H9 (cell line): ENCODE results near the gene EGFR. TPM values are rescaled to one million over a fixed set of nuclear protein-coding genes. Genes with fewer than 3 reads are reported as not detected.
A peak's percentile ranks its signal among the peaks of the same experiment; 100 is the strongest.

Experiments
- DNase-seq: peaks from one replicate; pipeline ENCODE4 v3.0.0-alpha.2; 2017
- H2AFZ ChIP-seq: one replicate; pipeline ENCODE4 v1.6.1; 2013; ENCODE audit warnings: mild to moderate bottlenecking, low read length, control low read depth, moderate library complexity
- H2AK5ac ChIP-seq: 2 replicates; pipeline ENCODE4 v1.6.1; 2013; ENCODE audit warnings: low read length, control low read depth, mixed read lengths; ENCODE audit not compliant: insufficient read length
- H2BK120ac ChIP-seq: one replicate; pipeline ENCODE4 v1.6.1; 2013; ENCODE audit warnings: low read depth, mild to moderate bottlenecking, low read length, control low read depth, inconsistent platforms; ENCODE audit not compliant: poor library complexity, severe bottlenecking
- H2BK12ac ChIP-seq: 2 replicates; pipeline ENCODE4 v1.6.1; 2013; ENCODE audit warnings: low read length, control low read depth, mixed read lengths, low read depth; ENCODE audit not compliant: insufficient read length
- H2BK15ac ChIP-seq: 2 replicates; pipeline ENCODE4 v1.6.1; 2013; ENCODE audit warnings: low read depth, low read length, control low read depth
- H2BK20ac ChIP-seq: one replicate; pipeline ENCODE4 v1.6.1; 2013; ENCODE audit warnings: low read depth, mild to moderate bottlenecking, low read length, control low read depth, inconsistent platforms; ENCODE audit not compliant: poor library complexity, severe bottlenecking
- H2BK5ac ChIP-seq: 2 replicates; pipeline ENCODE4 v1.6.1; 2013; ENCODE audit warnings: low read length, control low read depth, mixed read lengths; ENCODE audit not compliant: insufficient read length
- H3K14ac ChIP-seq: 2 replicates; pipeline ENCODE4 v1.6.1; 2013; ENCODE audit warnings: low read length, control low read depth; ENCODE audit not compliant: insufficient read depth
- H3K18ac ChIP-seq: 2 replicates; pipeline ENCODE4 v1.6.1; 2013; ENCODE audit warnings: low read depth, mild to moderate bottlenecking, mixed read lengths, low read length, control low read depth; ENCODE audit not compliant: insufficient read length
- H3K23ac ChIP-seq: 2 replicates; pipeline ENCODE4 v1.6.1; 2013; ENCODE audit warnings: low read length, control low read depth, mixed read lengths, low read depth; ENCODE audit not compliant: insufficient read length
- H3K23me2 ChIP-seq: 2 replicates; pipeline ENCODE4 v1.6.1; 2013; ENCODE audit warnings: low read depth, mild to moderate bottlenecking, mixed read lengths, low read length, control low read depth; ENCODE audit not compliant: insufficient read length, poor library complexity, severe bottlenecking
- H3K27ac ChIP-seq: 2 replicates; pipeline ENCODE4 v1.5.1; 2013; ENCODE audit warnings: low read length, control low read depth, mixed read lengths, low read depth; ENCODE audit not compliant: insufficient read length
- H3K27me3 ChIP-seq: 2 replicates; pipeline ENCODE4 v1.6.1; 2013; ENCODE audit warnings: low read length, control low read depth, inconsistent platforms; ENCODE audit not compliant: insufficient read depth
- H3K4ac ChIP-seq: 2 replicates; pipeline ENCODE4 v1.6.1; 2013; ENCODE audit warnings: low read depth, mild to moderate bottlenecking, control low read depth, inconsistent platforms, low read length, moderate library complexity
- H3K4me1 ChIP-seq: 2 replicates; pipeline ENCODE4 v1.6.1; 2013; ENCODE audit warnings: low read length, control low read depth, inconsistent platforms; ENCODE audit not compliant: insufficient read depth
- H3K4me2 ChIP-seq: 2 replicates; pipeline ENCODE4 v1.6.1; 2013; ENCODE audit warnings: low read length, control low read depth, mixed read lengths; ENCODE audit not compliant: insufficient read length, insufficient read depth
- H3K56ac ChIP-seq: 2 replicates; pipeline ENCODE4 v1.6.1; 2013; ENCODE audit warnings: low read depth, mild to moderate bottlenecking, mixed read lengths, low read length, control low read depth; ENCODE audit not compliant: insufficient read length
- H3K79me1 ChIP-seq: 2 replicates; pipeline ENCODE4 v1.6.1; 2013; ENCODE audit warnings: low read depth, mild to moderate bottlenecking, moderate library complexity, low read length, control low read depth, inconsistent platforms; ENCODE audit not compliant: insufficient read depth, poor library complexity, severe bottlenecking
- H3K79me2 ChIP-seq: 2 replicates; pipeline ENCODE4 v1.6.1; 2013; ENCODE audit warnings: low read length, control low read depth, inconsistent platforms; ENCODE audit not compliant: insufficient read depth
- H3K9ac ChIP-seq: 2 replicates; pipeline ENCODE4 v1.6.1; 2013; ENCODE audit warnings: low read length, control low read depth, mixed read lengths; ENCODE audit not compliant: insufficient read length; ENCODE audit errors: extremely low read depth
- H3K9me3 ChIP-seq: one replicate; pipeline ENCODE4 v1.6.1; 2013; ENCODE audit warnings: low read depth, low read length, inconsistent platforms; ENCODE audit not compliant: control insufficient read depth
- H3T11ph ChIP-seq: one replicate; pipeline ENCODE4 v1.6.1; 2013; ENCODE audit warnings: mild to moderate bottlenecking, low read length, control low read depth, inconsistent platforms
- H4K20me1 ChIP-seq: one replicate; pipeline ENCODE4 v1.6.1; 2013; ENCODE audit not compliant: control insufficient read depth, insufficient read length, insufficient read depth
- H4K5ac ChIP-seq: 2 replicates; pipeline ENCODE4 v1.6.1; 2013; ENCODE audit warnings: low read depth, mild to moderate bottlenecking, mixed read lengths, low read length, control low read depth; ENCODE audit not compliant: insufficient read length
- H4K8ac ChIP-seq: replicated peaks from 2 replicates; pipeline ENCODE4 v1.6.1; 2013; ENCODE audit warnings: low read length, control low read depth, mixed read lengths, low read depth; ENCODE audit not compliant: insufficient read length
- H4K91ac ChIP-seq: 2 replicates; pipeline ENCODE4 v1.6.1; 2013; ENCODE audit warnings: low read depth, mild to moderate bottlenecking, moderate library complexity, mixed read lengths, low read length, control low read depth; ENCODE audit not compliant: insufficient read length
- H3K27ac Mint-ChIP-seq, 3 experiments: 2 replicates in 2 of 3; 3 replicates in 1 of 3; pipeline ENCODE4 v1.8.0; 2020 to 2021; ENCODE audit warnings: mixed read lengths in 3 of 3, mild to moderate bottlenecking in 1 of 3, moderate library complexity in 1 of 3
- H3K27me3 Mint-ChIP-seq: 2 replicates; pipeline ENCODE4 v1.8.0; 2021; ENCODE audit warnings: low read depth, mild to moderate bottlenecking, moderate library complexity, mixed read lengths
- H3K36me3 Mint-ChIP-seq, 3 experiments: 2 replicates in 2 of 3; 3 replicates in 1 of 3; pipeline ENCODE4 v1.8.0; 2020 to 2021; ENCODE audit warnings: low read depth in 3 of 3, mixed read lengths in 3 of 3; ENCODE audit not compliant: insufficient read depth in 1 of 3
- H3K4me1 Mint-ChIP-seq, 2 experiments: 2 replicates each; pipeline ENCODE4 v1.8.0; 2020; ENCODE audit warnings: mixed read lengths in 2 of 2
- H3K4me3 Mint-ChIP-seq, 2 experiments: 2 replicates in 1 of 2; 3 replicates in 1 of 2; pipeline ENCODE4 v1.8.0; 2020 to 2021; ENCODE audit warnings: mild to moderate bottlenecking in 2 of 2, mixed read lengths in 2 of 2, moderate library complexity in 1 of 2
- H3K9me3 Mint-ChIP-seq, 2 experiments: 2 replicates in 1 of 2; 3 replicates in 1 of 2; pipeline ENCODE4 v1.8.0; 2020; ENCODE audit warnings: mild to moderate bottlenecking in 2 of 2, mixed read lengths in 2 of 2, moderate library complexity in 1 of 2
- CTCF ChIP-seq: fragments of 200-600 bp; sonication (generic); conservative IDR thresholded peaks from 3 replicates; pipeline ENCODE4 v1.8.0; 2021; ENCODE audit warnings: antibody characterized with exemption, mild to moderate bottlenecking
- WGBS: extraction: QIAGEN DNeasy Blood & Tissue Kit; methylation state at CpG from one replicate; pipeline ENCODE4 v1.1.7; 2013; ENCODE audit warnings: missing lambda C conversion rate, low lambda C conversion rate, mixed read lengths; ENCODE audit not compliant: insufficient read length; ENCODE audit errors: extremely low coverage; 5-methylcytosine and 5-hydroxymethylcytosine counted together
- total RNA-seq: library from RNA; stranded (reverse); gene quantifications from 2 replicates; pipeline ENCODE4 v1.2.1, GENCODE V29; 2021

The EGFR gene
- total RNA-seq, 1 experiment from 2014 or later = 3.3 TPM

DNA sequence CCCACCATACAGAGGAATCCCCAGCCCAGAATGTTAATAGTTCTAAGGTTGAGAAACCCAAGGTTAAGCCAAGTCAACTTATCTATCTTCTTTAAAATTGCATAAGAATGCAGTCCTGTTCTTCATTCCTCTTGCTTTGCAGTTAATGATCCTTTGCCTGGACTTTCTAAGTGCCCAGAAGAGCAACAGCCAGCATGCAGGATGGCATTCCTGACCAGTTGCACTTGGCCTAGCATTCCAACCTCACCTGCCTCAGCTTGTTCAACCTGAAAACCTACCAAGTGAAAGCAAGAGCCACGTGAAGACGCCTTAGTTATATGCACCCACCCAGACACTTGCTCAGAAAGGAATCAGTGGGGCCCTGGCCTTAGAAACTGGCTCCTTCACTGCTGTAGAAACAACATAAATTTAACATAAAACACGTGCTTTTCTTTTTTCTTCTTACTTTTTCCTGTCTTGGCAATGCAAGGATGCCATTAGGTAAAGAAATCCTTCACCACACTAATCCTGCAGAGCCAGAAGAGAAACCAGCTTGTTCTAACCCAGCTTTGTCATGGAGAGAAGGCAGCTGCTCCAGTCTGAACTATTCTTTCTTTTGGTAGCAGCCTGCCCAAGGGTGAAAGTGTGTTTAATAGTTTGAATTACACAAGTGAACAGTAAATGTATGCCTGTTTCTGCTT is 25.0 kb downstream of the EGFR start:
- Histone ChIP-seq H3K9ac (no peak overlapping the region), H3K79me2 (no peaks in the 10 kb centered on the region), H3K18ac (no peak overlapping the region), H3K27ac (no peak overlapping the region), H3K4me1 (no peaks in the 10 kb centered on the region; the same call in 1 of the 2 replicates), H2AK5ac (no peak overlapping the region), H3T11ph (no peak overlapping the region), H3K23me2 (no peaks in the 10 kb centered on the region), H2AFZ (no peak overlapping the region), H4K5ac (no peak overlapping the region), H2BK120ac (no peak overlapping the region), H4K20me1 (no peaks in the 10 kb centered on the region), H3K4ac (no peak overlapping the region), H4K91ac (no peak overlapping the region), H2BK5ac (no peak overlapping the region), H3K9me3 (no peaks in the 10 kb centered on the region), H4K8ac (no peak overlapping the region), H3K79me1 (no peaks in the 10 kb centered on the region), H2BK15ac (no peak overlapping the region), H3K56ac (no peak overlapping the region), H3K14ac (no peak overlapping the region), H2BK12ac (no peak overlapping the region), H2BK20ac (no peak overlapping the region), H3K23ac (no peak overlapping the region), H3K27me3 (no peaks in the 10 kb centered on the region), H3K4me2 (no peak overlapping the region)
- no peaks in the 10 kb centered on the region for H3K36me3 Mint-ChIP-seq
- DNase-seq = no peak
- TF ChIP-seq CTCF = no peak
- no CpG with 5 or more reads among the region's 3 CpGs for WGBS
- H3K4me1 Mint-ChIP-seq = peaks cover 8 to 9% of the 10 kb centered on the region in 2 experiments
- H3K27ac Mint-ChIP-seq = peak overlapping the region in 1 of 3 experiments; percentile 95; a peak in 2 of 7 replicates
- H3K27me3 Mint-ChIP-seq = no peaks in the 10 kb centered on the region
- H3K4me3 Mint-ChIP-seq = no peak overlapping the region
- no peaks in the 10 kb centered on the region for H3K9me3 Mint-ChIP-seq
